GM21529 (cell line): ENCODE results near the gene NPRL2.

ENCODE experiments used
- ATAC-seq: cut with Tn5 transposase; IDR thresholded peaks from one replicate; pipeline ENCODE4 v1.9.1; 2021; ENCODE audit not compliant: unreplicated experiment

Gene NPRL2

DNA sequence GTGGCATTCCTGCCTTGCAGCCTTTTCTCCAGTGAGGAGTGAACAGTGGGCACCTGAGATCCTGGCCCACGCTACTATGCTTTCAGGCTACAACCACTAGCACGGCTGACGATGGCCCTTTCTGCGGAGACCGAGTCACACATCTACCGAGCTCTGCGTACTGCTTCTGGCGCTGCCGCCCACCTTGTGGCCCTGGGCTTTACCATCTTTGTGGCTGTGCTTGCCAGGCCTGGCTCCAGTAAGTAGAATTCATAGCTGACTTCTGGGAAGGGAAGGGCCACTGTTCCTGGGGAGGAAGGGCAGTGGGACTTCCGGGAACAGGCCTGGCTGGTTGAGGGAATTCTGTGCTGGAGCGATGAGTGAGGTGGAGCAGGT is 735 bp upstream of the NPRL2 start:
- ATAC-seq: no peak

DNA sequence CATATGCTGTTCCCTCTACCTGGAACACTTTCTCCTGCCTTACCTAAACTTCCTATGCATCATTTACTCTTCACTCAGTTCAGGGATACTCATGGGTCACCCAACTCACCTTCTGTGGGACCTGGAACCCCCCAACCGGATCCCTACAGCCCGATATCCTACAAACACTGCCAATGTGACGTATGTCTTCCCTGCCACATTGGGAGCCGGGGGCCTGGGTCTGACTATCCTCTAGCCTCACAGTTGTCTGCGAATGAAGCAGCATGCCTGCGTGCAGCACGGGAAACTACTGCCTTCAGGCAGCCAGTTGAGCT is 405 bp downstream of the NPRL2 start:
- no peak for ATAC-seq

- ATAC-seq: no peak
Measured at GRCh38 chr3:50347187-50347813, 3.3 kb downstream of the NPRL2 start.

DNA sequence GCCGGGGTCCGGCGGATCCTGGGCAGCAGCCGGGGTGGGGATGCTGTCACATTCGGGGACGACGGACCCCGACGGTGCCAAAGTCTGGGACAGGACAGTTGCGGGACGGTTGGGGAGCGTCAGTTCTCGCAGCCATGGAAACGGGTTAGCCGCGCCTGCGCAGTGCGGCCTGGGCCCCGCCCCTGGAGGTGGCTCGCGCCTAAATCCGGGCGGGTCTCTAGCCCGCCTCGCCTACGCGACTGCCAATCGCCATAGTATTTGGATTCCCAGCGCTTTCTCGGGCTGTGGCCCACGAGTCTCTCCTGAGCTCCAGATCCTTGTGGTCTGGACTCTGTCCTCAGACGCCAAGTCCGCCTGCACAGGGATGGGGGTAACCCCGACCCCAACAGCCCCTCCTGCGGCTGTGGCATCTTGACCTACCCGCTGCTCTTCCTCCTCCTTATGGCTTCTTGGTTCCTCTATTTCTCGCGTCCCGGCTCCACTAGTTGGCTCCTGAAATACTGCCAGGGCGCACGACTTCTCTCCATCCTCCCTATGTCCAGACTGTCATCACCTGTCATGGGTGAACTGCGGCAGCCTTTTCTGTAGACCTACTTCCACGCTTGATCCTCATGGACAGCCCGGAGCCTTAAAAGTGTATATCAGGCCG is 4.9 kb downstream of the NPRL2 start, which contains the start of gene ZMYND10:
ZMYND10 (minus strand) TSS at position 147 of the 649 bp plus-strand sequence. CDS start 153 bp downstream, outside the sequence.
- no peak for ATAC-seq

- no peak for ATAC-seq
Measured at GRCh38 chr3:50345008-50345407, 5.6 kb downstream of the NPRL2 start.

- ATAC-seq: no peak
Measured at GRCh38 chr3:50342813-50343633, 7.6 kb downstream of the NPRL2 start.

DNA sequence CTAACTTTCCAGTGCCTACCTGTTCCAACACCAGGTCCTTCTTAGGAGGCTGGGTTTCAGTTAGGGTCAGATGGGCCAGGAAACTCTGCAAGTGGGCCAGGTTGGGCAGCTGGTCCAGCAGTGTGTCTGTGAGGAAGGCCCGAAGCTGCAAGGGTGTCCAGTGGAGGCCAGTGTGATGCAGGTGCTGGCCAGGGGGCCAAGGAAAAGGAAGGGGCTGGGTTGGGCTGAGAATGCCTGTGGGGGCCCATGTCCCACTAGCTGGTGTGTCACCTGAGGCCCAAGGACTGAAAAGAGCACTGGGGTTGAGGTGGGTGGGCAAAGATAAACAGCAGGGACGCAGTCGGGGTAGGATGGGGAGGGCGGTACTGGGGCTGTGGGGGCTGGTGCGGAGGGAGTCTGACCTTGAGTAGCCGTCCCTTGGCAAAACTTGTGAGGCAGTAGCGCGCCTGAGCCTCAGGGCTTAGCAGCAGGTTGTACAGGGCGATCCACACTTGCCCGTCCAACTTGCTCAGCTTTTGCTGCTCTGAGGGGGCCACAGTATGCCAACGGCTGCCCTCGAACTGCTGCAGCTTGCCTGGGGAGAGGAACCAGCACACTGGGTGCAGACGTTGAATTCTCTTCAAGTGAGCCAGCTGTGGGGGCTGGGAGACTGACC is 8.5 kb downstream of the NPRL2 start:
- no peak for ATAC-seq

GRCh38 chr3:50341537-50341936 is 9.0 kb downstream of the NPRL2 start:
- no peak for ATAC-seq

DNA sequence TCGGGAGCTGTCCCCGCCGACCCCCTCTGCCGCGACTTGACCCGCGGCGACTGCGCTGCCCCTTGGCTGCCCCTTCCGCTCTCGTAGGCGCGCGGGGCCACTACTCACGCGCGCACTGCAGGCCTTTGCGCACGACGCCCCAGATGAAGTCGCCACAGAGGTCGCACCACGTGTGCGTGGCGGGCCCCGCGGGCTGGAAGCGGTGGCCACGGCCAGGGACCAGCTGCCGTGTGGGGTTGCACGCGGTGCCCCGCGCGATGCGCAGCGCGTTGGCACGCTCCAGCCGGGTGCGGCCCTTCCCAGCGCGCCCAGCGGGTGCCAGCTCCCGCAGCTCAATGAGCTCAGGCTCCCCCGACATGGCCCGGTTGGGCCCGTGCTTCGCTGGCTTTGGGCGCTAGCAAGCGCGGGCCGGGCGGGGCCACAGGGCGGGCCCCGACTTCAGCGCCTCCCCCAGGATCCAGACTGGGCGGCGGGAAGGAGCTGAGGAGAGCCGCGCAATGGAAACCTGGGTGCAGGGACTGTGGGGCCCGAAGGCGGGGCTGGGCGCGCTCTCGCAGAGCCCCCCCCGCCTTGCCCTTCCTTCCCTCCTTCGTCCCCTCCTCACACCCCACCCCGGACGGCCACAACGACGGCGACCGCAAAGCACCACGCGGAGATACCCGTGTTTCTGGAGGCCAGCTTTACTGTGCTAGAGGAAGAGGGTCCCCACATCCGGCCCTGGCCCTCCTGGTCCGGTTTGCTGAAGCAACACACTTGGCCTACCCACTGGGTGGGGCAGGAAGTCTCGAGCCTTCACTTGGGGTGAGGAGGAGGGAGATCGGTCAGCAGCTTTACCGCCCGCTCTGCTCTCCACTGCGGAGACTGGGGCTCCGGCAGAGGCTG is 9.9 kb downstream of the NPRL2 start, which contains the start of gene RASSF1:
RASSF1 (minus strand) TSS at position 389 of the 882 bp plus-strand sequence; CDS start at position 358, 31 bp downstream.
- ATAC-seq: peak; percentile 24

DNA sequence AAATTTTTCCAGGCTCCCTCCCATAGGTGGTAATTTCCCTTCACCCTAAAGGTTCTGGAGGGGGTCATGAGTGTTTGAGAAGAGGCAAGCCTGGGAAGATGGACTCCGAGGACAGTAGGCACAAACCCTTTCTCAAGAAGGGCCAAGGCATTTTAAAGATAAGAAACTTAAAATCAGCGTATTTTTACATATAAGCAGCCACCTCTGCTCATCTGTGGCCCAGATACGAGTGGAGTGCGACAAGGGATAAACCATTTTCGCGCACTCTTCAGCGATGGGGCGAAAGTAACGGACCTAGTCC is 10.5 kb downstream of the NPRL2 start:
- no peak for ATAC-seq

DNA sequence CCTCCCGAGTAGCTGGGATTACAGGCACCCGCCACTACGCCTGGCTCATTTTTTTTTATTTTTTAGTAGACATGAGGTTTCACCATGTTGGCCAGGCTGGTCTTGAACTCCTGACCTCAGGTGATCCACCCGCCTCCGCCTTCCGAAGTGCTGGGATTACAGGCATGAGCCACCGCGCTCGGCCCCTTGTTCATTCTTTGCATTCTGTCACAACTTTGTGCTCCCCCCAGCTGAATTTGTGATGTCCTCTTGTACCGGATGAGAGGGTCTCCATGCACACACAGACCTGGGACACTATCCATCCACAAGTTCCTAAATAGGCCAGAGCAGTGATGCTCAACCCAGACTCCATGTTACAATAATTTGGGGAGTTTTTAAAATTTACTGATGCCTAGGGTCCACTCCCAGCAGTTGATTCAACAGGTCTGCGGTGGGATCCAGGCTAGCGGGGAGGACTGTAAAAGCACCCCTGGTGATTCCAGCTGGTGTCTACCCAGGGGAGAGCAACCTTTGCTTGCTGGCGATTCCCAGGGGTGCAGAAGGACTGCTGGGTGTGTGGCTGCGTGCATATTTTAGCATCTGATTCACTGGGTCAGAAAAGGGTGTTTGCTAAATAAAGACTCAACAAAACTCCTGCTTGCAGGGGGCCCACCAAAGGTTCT is 11.0 kb downstream of the NPRL2 start:
- ATAC-seq: no peak

- no peak for ATAC-seq
Measured at GRCh38 chr3:50338965-50339364, 11.6 kb downstream of the NPRL2 start.

DNA sequence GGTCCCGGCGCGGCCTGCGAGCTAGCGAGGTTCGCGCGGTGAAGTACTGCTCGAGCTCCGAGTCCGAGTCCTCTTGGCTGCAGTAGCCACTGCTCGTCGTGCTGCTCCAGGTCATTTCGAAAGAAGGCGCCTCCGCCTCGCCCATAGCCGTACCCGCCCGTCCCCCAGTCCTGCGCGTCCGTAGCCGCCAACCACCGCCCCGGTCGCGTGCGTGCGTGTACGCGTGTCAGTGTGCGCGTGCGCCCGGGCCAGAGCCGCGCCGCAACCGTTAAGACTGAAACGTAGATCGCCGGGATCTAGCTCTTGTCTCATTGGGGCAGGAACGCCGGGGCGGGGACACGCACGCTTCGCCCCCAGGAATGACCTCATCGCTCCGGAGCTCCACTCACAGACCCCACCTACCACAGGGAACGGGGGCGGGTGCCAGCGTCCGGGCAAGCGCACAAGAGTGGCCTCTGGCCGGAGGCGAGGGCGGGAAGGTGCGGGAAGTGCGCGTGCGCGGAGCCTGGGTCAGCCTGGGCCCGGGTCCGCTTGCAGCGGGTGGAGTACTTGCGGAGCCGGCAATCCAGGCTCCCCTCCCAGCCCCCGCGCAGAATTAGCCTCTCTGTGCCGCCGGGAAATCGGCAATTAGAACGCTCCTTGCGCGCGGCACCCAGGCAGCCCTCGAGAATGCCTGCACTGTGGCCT is 13.3 kb downstream of the NPRL2 start:
- ATAC-seq: peak; percentile 67

- ATAC-seq: peak; percentile 22
Measured at GRCh38 chr3:50336452-50337174, 14.0 kb downstream of the NPRL2 start.

DNA sequence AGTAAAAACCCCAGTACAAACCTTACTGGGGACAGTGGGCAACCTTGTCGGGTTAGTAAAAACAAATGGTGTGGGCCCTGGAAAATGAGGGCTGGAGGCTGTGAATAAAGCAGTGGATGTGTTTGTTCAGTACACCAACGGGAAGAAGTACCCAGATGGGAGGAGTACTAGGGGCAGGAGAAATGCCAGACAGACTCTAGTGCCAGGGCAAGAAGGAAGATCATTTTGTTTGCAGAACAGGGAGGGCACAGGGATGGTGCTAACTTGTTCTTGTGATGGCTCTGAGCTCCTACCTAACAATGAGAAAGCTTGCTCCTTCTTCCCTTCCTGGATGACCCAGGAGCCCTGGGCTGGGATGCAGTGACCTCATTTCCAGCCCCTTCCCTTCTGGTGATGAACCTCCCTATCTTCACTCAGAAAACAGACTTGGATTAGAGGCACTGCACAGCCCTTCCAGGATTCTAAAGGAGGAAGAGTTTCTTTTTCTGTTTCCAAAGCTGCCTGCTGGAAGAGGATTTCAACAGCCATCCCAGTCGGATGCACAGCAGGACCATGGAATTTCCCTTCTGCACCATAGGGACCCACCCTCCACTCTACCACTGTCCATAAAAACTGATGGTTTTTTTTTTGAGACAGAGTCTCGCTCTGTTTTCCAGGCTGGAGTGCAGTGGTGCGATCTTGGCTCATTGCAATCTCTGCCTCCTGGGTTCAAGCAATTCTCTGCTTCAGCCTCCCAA is 16.1 kb downstream of the NPRL2 start:
- ATAC-seq: no peak

GRCh38 chr3:50333744-50334328 is 16.7 kb downstream of the NPRL2 start:
- ATAC-seq: no peak

GRCh38 chr3:50331364-50331907 is 19.1 kb downstream of the NPRL2 start:
- ATAC-seq: no peak

DNA sequence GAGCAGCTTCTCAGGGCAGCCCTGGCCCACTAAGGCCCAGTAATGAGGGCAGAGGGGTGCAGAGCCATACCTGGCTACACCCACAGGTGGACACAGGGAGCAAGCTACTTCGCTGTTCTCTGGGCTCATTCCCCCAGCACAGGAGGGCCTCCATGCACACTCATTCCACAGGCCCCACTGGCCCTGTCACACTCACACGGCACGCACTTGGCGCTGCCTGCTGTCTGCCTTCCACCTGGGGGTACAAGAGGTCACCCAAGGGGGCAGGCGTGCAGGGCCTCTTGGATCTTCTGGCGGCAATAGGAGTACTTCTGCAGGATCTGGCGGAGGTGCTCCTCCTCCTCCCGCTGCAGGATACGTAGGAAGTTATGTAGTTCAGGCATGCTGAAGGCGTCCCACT is 20.2 kb downstream of the NPRL2 start:
- no peak for ATAC-seq
